ENCODE measurements around the gene TRNP1.

- TF ChIP-seq POLR2A (IDR thresholded peaks at IDR 0.05; ENCODE audit: low read length) (no peak), GATA1 (IDR thresholded peaks at IDR 0.05; ENCODE audit: low read depth, low read length) (no peak)
These were observed 12.4 kb downstream of the TRNP1 start for GRCh38 chr1:27005648-27006496.
